GM08714 (cell line): ENCODE data around the gene SRRM3.
"Not testable (repeated sequence)": the region's sequence is repeated elsewhere in the genome, so short reads cannot be mapped to it uniquely, and the experiment has no call there.

Experiments
- H3K4me3 ChIP-seq: fragments of 200-500 bp; sonication (Bioruptor generic); 2 replicates; pipeline ENCODE4 v1.5.1; 2014; ENCODE audit warnings: mild to moderate bottlenecking, low read length, inconsistent platforms
- ZNF274 ChIP-seq: IDR thresholded peaks from 2 replicates; pipeline ENCODE4 v1.6.1; 2012; ENCODE audit warnings: mild to moderate bottlenecking, low read depth, low read length

Gene SRRM3

GRCh38 chr7:76260171-76260703 lies 58.5 kb downstream of the SRRM3 start:
- no peak overlapping the region for H3K4me3 ChIP-seq
- TF ChIP-seq ZNF274 = no peak

- no peak for TF ChIP-seq ZNF274
- H3K4me3 ChIP-seq = no peak overlapping the region
These were observed 59.6 kb downstream of the SRRM3 start for GRCh38 chr7:76261329-76261728.

GRCh38 chr7:76261931-76262330 lies 60.2 kb downstream of the SRRM3 start:
- no peak for TF ChIP-seq ZNF274

GRCh38 chr7:76262683-76263402 lies 61.1 kb downstream of the SRRM3 start:
- TF ChIP-seq ZNF274 = no peak
- H3K4me3 ChIP-seq = no peak overlapping the region

More at GRCh38 chr7:76261931-76262330, 60.2 kb downstream of the SRRM3 start:
- no peak overlapping the region for H3K4me3 ChIP-seq

GRCh38 chr7:76265299-76265698 lies 63.6 kb downstream of the SRRM3 start:
- TF ChIP-seq ZNF274 = no peak
- H3K4me3 ChIP-seq = no peak overlapping the region

- H3K4me3 ChIP-seq = peak overlapping the region; percentile 57; the same call in 1 of the 2 replicates
- no peak for TF ChIP-seq ZNF274
These were observed 65.6 kb downstream of the SRRM3 start for GRCh38 chr7:76267107-76267893.

GRCh38 chr7:76267894-76268183 lies 66.1 kb downstream of the SRRM3 start:
- no peak overlapping the region for H3K4me3 ChIP-seq
- no peak for TF ChIP-seq ZNF274

- no peak overlapping the region for H3K4me3 ChIP-seq
- TF ChIP-seq ZNF274 = no peak
These were observed 66.7 kb downstream of the SRRM3 start for GRCh38 chr7:76268376-76268775.

- H3K4me3 ChIP-seq = no peak overlapping the region
- TF ChIP-seq ZNF274 = no peak
These were observed 68.2 kb downstream of the SRRM3 start for GRCh38 chr7:76269895-76270294.

- not testable (repeated sequence) for H3K4me3 ChIP-seq
These were observed 69.7 kb downstream of the SRRM3 start for GRCh38 chr7:76271384-76271783.

- H3K4me3 ChIP-seq = no peak overlapping the region
- TF ChIP-seq ZNF274 = no peak
These were observed 70.4 kb downstream of the SRRM3 start for GRCh38 chr7:76272142-76272541.

- H3K4me3 ChIP-seq = peak overlapping the region; percentile 30; the same call in 1 of the 2 replicates
- TF ChIP-seq ZNF274 = no peak
These were observed 71.3 kb downstream of the SRRM3 start for GRCh38 chr7:76272851-76273497.

GRCh38 chr7:76273503-76273902 lies 71.8 kb downstream of the SRRM3 start:
- H3K4me3 ChIP-seq = peak overlapping the region; percentile 30; the same call in 1 of the 2 replicates
- no peak for TF ChIP-seq ZNF274

GRCh38 chr7:76278540-76278939 lies 76.8 kb downstream of the SRRM3 start:
- no peak for TF ChIP-seq ZNF274
- no peak overlapping the region for H3K4me3 ChIP-seq

- H3K4me3 ChIP-seq = no peak overlapping the region
- TF ChIP-seq ZNF274 = no peak
These were observed 78.7 kb downstream of the SRRM3 start for GRCh38 chr7:76280408-76280807.
